Measurements from ENCODE around the gene CRAT. TPM values are rescaled to one million over a fixed set of nuclear protein-coding genes. Genes with fewer than 3 reads are reported as not detected.

The CRAT gene
- polyA plus RNA-seq, 1 experiment = 24.3 TPM

GRCh38 chr9:129142138-129142935, 31.7 kb upstream of the CRAT start:
- POLR2A ChIA-PET = interaction anchor here (0.7 to 3.7 kb wide), 11 partner anchors 10 to 472 kb away, joined by 3 to 29 read pairs (median 3); partner anchors contain the start of gene IER5L
- peak overlapping the region; percentile 45 for H3K4me3 ChIP-seq (ENCODE audit: low read depth, low read length)
- no peak for DNase-seq (ENCODE audit: low read depth, low spot score)

DNA sequence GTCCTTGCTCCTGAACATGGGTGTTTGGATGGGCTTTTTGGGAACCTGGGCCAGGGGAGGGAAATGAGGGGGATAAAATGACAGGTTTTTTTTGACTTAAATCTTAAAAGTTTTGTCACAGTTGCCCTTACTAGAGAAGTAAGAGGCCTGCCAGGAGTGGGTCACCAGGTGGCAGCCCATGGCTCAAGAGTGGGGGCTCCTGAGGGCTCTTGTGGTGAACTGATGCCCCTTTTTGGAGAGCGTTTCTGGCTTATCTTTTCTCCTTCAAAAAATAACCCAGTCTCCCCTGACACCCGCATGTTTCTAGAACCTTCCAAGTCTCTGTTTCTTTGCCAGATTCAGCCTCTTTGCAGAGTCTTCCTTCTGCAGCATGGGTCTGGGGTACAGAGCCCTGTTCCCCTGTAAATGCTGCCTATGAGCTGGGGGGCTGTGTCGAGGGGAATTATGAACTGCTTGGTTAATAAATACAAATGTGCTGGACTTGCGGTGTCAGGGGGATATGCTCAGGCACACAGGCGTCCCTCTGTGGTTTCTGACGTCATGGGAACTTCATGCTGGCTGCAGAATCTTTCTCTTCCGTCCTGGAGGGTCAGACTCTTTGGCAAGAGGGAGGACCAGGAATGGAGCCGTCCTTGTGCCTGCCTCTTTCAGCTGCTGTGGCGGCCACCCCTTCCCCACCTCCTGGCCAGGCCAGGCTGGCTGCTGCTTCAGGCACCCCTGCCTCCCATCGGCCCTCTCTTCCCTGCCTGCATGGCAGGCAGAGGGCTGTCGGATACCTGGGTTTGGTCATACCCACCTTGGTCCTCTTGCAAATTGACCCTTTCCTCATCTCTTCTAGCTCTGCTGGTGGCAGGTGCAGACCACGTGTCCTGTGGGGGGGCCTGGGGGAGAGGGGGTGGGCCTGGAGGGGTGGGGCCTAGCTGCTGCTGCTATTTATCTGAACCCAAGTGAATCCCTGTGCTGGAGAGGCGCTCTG, 30.8 kb upstream of the CRAT start:
- ChIA-PET POLR2A (interaction anchor here (0.5 to 3.7 kb wide), 10 partner anchors 25 to 355 kb away, joined by 3 to 44 read pairs (median 6); partner anchors contain the start of gene IER5L), CTCF (interaction anchor here (1.3 to 16.1 kb wide), 9 partner anchors 10 to 482 kb away, joined by 3 to 302 read pairs (median 9); partner anchors contain the start of genes C9orf50 and NTMT1)
- Histone ChIP-seq H3K27ac (ENCODE audit: low read depth, low read length) (peak overlapping the region; percentile 100), H3K4me3 (ENCODE audit: low read depth, low read length) (peak overlapping the region; percentile 60), H3K27me3 (ENCODE audit: control insufficient read depth, insufficient read depth, low read length) (no peaks in the 10 kb centered on the region), H3K9me3 (ENCODE audit: control insufficient read depth, insufficient read depth, low read length) (no peaks in the 10 kb centered on the region; the same call in 1 of the 2 replicates)
- peak; percentile 80 for DNase-seq (ENCODE audit: low read depth, low spot score)
- TF ChIP-seq, protein P1, sequence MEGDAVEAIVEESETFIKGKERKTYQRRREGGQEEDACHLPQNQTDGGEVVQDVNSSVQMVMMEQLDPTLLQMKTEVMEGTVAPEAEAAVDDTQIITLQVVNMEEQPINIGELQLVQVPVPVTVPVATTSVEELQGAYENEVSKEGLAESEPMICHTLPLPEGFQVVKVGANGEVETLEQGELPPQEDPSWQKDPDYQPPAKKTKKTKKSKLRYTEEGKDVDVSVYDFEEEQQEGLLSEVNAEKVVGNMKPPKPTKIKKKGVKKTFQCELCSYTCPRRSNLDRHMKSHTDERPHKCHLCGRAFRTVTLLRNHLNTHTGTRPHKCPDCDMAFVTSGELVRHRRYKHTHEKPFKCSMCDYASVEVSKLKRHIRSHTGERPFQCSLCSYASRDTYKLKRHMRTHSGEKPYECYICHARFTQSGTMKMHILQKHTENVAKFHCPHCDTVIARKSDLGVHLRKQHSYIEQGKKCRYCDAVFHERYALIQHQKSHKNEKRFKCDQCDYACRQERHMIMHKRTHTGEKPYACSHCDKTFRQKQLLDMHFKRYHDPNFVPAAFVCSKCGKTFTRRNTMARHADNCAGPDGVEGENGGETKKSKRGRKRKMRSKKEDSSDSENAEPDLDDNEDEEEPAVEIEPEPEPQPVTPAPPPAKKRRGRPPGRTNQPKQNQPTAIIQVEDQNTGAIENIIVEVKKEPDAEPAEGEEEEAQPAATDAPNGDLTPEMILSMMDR (IDR thresholded peaks at IDR 0.05; ENCODE audit: low read depth, low read length) = no peak

More at GRCh38 chr9:129142138-129142935, 31.7 kb upstream of the CRAT start:
- Histone ChIP-seq H3K9me3 (ENCODE audit: control insufficient read depth, insufficient read depth, low read length) (no peaks in the 10 kb centered on the region; the same call in 1 of the 2 replicates), H3K27ac (ENCODE audit: low read depth, low read length) (peak overlapping the region; percentile 100), H3K27me3 (ENCODE audit: control insufficient read depth, insufficient read depth, low read length) (no peaks in the 10 kb centered on the region)
- CTCF ChIA-PET = interaction anchor here (0.5 to 16.1 kb wide), 36 partner anchors 8 to 635 kb away, joined by 3 to 302 read pairs (median 4); partner anchors contain the start of genes C9orf50 and NTMT1
- TF ChIP-seq, protein P1 (IDR thresholded peaks at IDR 0.05; ENCODE audit: low read depth, low read length) = no peak

- TF ChIP-seq, protein P1 (IDR thresholded peaks at IDR 0.05; ENCODE audit: low read depth, low read length) = no peak
- Histone ChIP-seq H3K4me3 (ENCODE audit: low read depth, low read length) (peak overlapping the region; percentile 60), H3K9me3 (ENCODE audit: control insufficient read depth, insufficient read depth, low read length) (no peaks in the 10 kb centered on the region; the same call in 1 of the 2 replicates), H3K27me3 (ENCODE audit: control insufficient read depth, insufficient read depth, low read length) (no peaks in the 10 kb centered on the region), H3K27ac (ENCODE audit: low read depth, low read length) (peak overlapping the region; percentile 100)
- CTCF ChIA-PET = interaction anchor here (0.6 to 16.1 kb wide), 9 partner anchors 9 to 500 kb away, joined by 3 to 302 read pairs (median 10); partner anchors contain the start of genes C9orf50 and NTMT1
- no peak for DNase-seq (ENCODE audit: low read depth, low spot score)
- POLR2A ChIA-PET = interaction anchor here (0.5 to 3.3 kb wide), 26 partner anchors 9 to 604 kb away, joined by 3 to 44 read pairs (median 4); partner anchors contain the start of genes C9orf50 and IER5L
These were observed 29.9 kb upstream of the CRAT start for GRCh38 chr9:129140397-129141065.

- peak; percentile 99 for DNase-seq (ENCODE audit: low read depth, low spot score)
- ChIA-PET POLR2A (interaction anchor here (0.6 to 3.3 kb wide), 26 partner anchors 8 to 603 kb away, joined by 3 to 44 read pairs (median 4); partner anchors contain the start of genes C9orf50 and IER5L), CTCF (interaction anchor here (0.6 to 16.1 kb wide), 9 partner anchors 9 to 500 kb away, joined by 3 to 302 read pairs (median 10); partner anchors contain the start of genes C9orf50 and NTMT1)
- Histone ChIP-seq H3K27ac (ENCODE audit: low read depth, low read length) (peak overlapping the region; percentile 100), H3K9me3 (ENCODE audit: control insufficient read depth, insufficient read depth, low read length) (no peaks in the 10 kb centered on the region; the same call in 1 of the 2 replicates), H3K27me3 (ENCODE audit: control insufficient read depth, insufficient read depth, low read length) (no peaks in the 10 kb centered on the region), H3K4me3 (ENCODE audit: low read depth, low read length) (peak overlapping the region; percentile 60)
- TF ChIP-seq, protein P1 (IDR thresholded peaks at IDR 0.05; ENCODE audit: low read depth, low read length) = no peak
These were observed 29.4 kb upstream of the CRAT start for GRCh38 chr9:129139993-129140396.

Data from AG04450 (cell line).